H1 (cell line): Measurements from ENCODE around the gene TMEM170A. TPM values are rescaled to one million over a fixed set of nuclear protein-coding genes. Genes with fewer than 3 reads are reported as not detected.

Experiments used
- CBX8 ChIP-seq: fragments of 300-800, 300-1000 bp; sonication (generic); IDR thresholded peaks from 2 replicates; pipeline ENCODE4 v1.7.1; 2016; ENCODE audit warnings: low read depth, low read length, borderline replicate concordance
- RAD21 ChIP-seq, 2 experiments: IDR thresholded peaks in 1 of 2; conservative IDR thresholded peaks in 1 of 2; 2 replicates each; pipeline ENCODE4 v1.6.1; 2011; ENCODE audit warnings: low read depth in 2 of 2, low read length in 2 of 2, improper control_type of control experiment in 1 of 2, inconsistent platforms in 1 of 2, mild to moderate bottlenecking in 1 of 2, moderate library complexity in 1 of 2
- SIN3A ChIP-seq, 2 experiments: IDR thresholded peaks in 1 of 2; conservative IDR thresholded peaks in 1 of 2; 2 replicates each; pipeline ENCODE4 v1.6.1; 2011 to 2012; ENCODE audit warnings: low read length in 2 of 2, improper control_type of control experiment in 1 of 2, low read depth in 1 of 2, mild to moderate bottlenecking in 1 of 2
- TAF7 ChIP-seq: optimal IDR thresholded peaks from 2 replicates; pipeline ENCODE3; 2011; ENCODE audit warnings: low read depth, mild to moderate bottlenecking, inconsistent platforms, low read length, moderate library complexity, borderline replicate concordance
- YY1 ChIP-seq: IDR thresholded peaks from 2 replicates; pipeline ENCODE4 v1.6.1; 2011; ENCODE audit warnings: low read depth, mild to moderate bottlenecking, low read length
- polyA plus RNA-seq, 7 experiments: library from polyadenylated mRNA; depleted of rRNA in 3 of 7; stranded (reverse) in 5 of 7; unstranded in 2 of 7; fragments of >200 nt in 5 of 7; fragments of 200-250 nt in 2 of 7; gene quantifications; 1 replicate in 5 of 7; 2 replicates in 1 of 7; 4 replicates in 1 of 7; pipeline versions ENCODE4 v1.2.1 to v1.2.3, GENCODE V29; 2011 to 2013; ENCODE audit warnings: missing spikeins in 2 of 7, mixed read lengths in 2 of 7
- total RNA-seq: library from RNA; stranded (reverse); fragmentation: NEBNext Ultra II Directional; extraction: Animal tissue kit (Norgen Biotek cat#: 25700); gene quantifications from 2 replicates; pipeline ENCODE4 v1.2.1, GENCODE V29; 2021

TMEM170A gene
- total and polyA plus RNA-seq, 2 of the 8 experiments (the other 6 are each of a cell fraction or from before 2014, with no cell fraction given), result 22.9 to 56.6 TPM

GRCh38 chr16:75497558-75497957 lies 33.1 kb upstream of the TMEM170A start (continued):
- TF ChIP-seq RAD21 (IDR thresholded peaks at IDR 0.05 in 1 of 2, conservative IDR thresholded peaks at IDR 0.05 in 1 of 2; ENCODE audit: low read depth in 2 of 2, low read length in 2 of 2) (no peak), TAF7 (no peak), YY1 (no peak), SIN3A (conservative IDR thresholded peaks at IDR 0.05 in 1 of 2, IDR thresholded peaks at IDR 0.05 in 1 of 2; ENCODE audit: low read depth in 1 of 2, low read length in 2 of 2) (no peak), CBX8 (no peak)
- TF ChIP-seq, all 59 proteins: peak for 0
